Measurements from ENCODE around the gene SKAP2.
A peak's percentile ranks its signal among the peaks of the same experiment; 100 is the strongest.

SKAP2 gene, protein sequence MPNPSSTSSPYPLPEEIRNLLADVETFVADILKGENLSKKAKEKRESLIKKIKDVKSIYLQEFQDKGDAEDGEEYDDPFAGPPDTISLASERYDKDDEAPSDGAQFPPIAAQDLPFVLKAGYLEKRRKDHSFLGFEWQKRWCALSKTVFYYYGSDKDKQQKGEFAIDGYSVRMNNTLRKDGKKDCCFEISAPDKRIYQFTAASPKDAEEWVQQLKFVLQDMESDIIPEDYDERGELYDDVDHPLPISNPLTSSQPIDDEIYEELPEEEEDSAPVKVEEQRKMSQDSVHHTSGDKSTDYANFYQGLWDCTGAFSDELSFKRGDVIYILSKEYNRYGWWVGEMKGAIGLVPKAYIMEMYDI

DNA sequence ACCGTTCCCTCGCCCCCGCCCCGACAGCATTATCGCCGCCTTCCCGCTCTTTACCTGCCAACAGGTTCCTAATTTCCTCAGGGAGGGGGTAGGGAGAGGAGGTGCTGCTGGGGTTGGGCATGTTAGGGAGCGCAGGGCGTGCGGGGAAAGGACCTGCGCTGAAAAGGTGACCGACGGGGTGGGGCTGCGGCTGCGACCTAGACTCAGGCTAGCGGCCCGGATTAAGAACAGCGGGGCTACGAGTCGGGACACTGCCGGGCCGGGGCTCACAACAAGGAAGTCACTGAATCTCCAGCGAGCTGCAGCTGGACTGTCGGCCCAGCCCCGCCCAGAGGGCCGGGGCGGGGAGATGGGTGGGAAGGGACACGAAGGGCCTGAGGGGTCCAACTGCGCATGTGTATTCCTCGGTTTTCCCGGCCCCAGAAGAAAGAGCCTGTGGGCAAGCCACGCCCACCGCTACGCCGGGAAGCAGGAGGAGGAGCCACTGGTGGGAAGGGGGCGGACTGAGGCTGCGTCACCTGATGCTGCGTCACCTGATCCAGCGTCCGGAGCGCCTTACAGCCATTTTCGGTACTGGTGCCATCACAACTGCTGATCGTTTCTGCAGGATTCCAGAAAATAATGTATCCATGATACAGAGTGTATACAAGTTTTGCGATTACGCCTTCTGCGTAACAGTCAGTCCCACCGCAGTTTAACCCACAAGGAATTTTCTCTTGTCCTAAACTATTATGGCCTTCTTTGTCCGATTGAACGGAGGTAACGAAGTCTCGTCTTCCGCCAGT is at the start of gene SKAP2:
Gene SKAP2 (minus strand): TSS at position 282 of the 785 bp plus-strand sequence. CDS start 161 bp downstream, at position 121.
- DNase-seq, result peak; percentile 98
- peak within 1 kb of the TSS; percentile 100 for H3K27ac Mint-ChIP-seq
- H3K36me3 Mint-ChIP-seq, result peaks cover 0 to 8% of the 10 kb centered on the region in 2 donors
- H3K9me3 Mint-ChIP-seq, result peaks cover 0 to 2% of the 10 kb centered on the region in 2 donors
- peak; percentile 90 to 92 for ATAC-seq (replicated peaks)
- peak within 1 kb of the TSS; percentile 95 to 100 for H3K4me3 Mint-ChIP-seq
- H3K4me1 Mint-ChIP-seq, result peaks cover 3 to 18% of the 10 kb centered on the region in 2 donors
- no peaks in the 10 kb centered on the region for H3K27me3 Mint-ChIP-seq

GRCh38 chr7:26912933-26913536 is 48.6 kb upstream of the SKAP2 start:
- no peaks in the 10 kb centered on the region for H3K4me1 Mint-ChIP-seq
- ATAC-seq (replicated peaks) (no peak), DNase-seq (no peak)
- peaks cover 3 to 6% of the 10 kb centered on the region in 2 donors for H3K27me3 Mint-ChIP-seq
- H3K4me3 Mint-ChIP-seq, result no peak overlapping the region
- no peak overlapping the region for H3K27ac Mint-ChIP-seq
- no peaks in the 10 kb centered on the region for H3K9me3 Mint-ChIP-seq
- no peaks in the 10 kb centered on the region for H3K36me3 Mint-ChIP-seq

DNA sequence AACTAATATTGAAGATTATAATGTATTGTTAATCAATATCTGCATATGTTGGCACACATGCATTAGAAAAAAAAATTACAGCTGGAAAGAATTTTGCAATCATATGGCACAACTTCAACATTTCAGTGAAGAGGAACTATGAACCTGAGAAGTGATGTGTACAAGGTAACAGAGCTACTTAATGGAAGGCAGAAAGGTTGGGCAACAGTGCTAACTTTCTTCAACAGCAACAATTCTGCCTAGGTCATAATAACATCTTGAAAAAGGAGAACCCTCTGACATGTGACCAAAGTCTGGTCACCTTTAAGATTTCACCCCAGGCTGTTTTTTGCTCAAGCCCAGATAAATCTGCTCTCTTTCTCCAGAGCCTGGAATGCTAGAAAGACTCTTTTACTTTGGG is 47.9 kb upstream of the SKAP2 start:
- H3K9me3 Mint-ChIP-seq, result no peaks in the 10 kb centered on the region
- no peaks in the 10 kb centered on the region for H3K4me1 Mint-ChIP-seq
- no peaks in the 10 kb centered on the region for H3K36me3 Mint-ChIP-seq
- ATAC-seq (replicated peaks) (no peak), DNase-seq (no peak)
- H3K27ac Mint-ChIP-seq, result no peak overlapping the region
- peaks cover 3 to 6% of the 10 kb centered on the region in 2 donors for H3K27me3 Mint-ChIP-seq
- no peak overlapping the region for H3K4me3 Mint-ChIP-seq

DNA sequence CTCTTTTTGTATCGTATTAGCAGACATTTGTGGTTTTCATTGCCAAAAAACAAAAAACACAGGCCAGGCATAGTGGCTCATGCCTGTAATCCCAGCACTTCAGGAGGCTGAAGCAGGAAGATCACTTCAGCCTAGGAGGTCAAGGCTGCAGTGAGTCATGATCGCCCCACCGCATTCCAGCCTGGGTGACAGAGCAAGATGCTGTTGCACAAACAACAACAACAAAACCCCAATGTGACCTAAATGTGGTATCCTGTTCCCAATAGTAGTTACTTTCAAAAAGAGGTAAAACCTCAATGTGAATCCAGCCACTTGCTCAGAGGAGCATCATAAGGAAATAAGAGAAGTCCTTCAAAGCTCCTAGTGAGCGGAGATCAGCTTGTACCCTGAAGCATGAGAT is 45.8 kb upstream of the SKAP2 start:
- Mint-ChIP-seq H3K4me1 (no peaks in the 10 kb centered on the region), H3K27me3 (peaks cover 6 to 8% of the 10 kb centered on the region in 2 donors)
- DNase-seq, result no peak

DNA sequence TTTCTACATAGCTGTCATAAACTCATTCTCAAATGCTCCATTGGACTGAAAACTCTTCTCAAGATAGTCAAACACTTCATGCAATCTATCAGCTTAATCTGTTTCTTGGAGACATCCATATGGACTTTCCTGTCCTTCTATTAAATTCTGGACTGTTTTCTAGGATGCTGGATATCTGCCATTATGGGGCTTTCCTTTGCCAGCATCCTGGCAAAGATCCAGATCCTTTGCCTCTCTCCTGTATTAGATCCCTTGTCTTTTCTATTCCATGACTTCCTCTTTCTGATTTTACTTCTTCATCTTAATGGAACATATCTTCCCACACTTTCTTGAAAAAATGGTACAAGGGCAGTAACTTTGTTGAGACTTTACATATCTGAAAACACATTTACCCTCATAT is 35.9 kb upstream of the SKAP2 start:
- H3K4me1 Mint-ChIP-seq, result no peaks in the 10 kb centered on the region
- no peak overlapping the region for H3K27ac Mint-ChIP-seq
- no peak overlapping the region for H3K4me3 Mint-ChIP-seq
- peaks cover 13 to 44% of the 10 kb centered on the region in 2 donors for H3K27me3 Mint-ChIP-seq
- no peaks in the 10 kb centered on the region for H3K36me3 Mint-ChIP-seq
- DNase-seq (no peak), ATAC-seq (replicated peaks) (no peak)
- no peaks in the 10 kb centered on the region for H3K9me3 Mint-ChIP-seq

More for the DNA sequence above, 45.8 kb upstream of the SKAP2 start:
- Mint-ChIP-seq H3K27ac (no peak overlapping the region), H3K36me3 (no peaks in the 10 kb centered on the region), H3K4me3 (no peak overlapping the region), H3K9me3 (no peaks in the 10 kb centered on the region)
- ATAC-seq (replicated peaks), result no peak

- no peaks in the 10 kb centered on the region for H3K36me3 Mint-ChIP-seq
- H3K4me3 Mint-ChIP-seq, result no peak overlapping the region
- no peaks in the 10 kb centered on the region for H3K9me3 Mint-ChIP-seq
- ATAC-seq (replicated peaks) (no peak), DNase-seq (no peak)
- no peak overlapping the region for H3K27ac Mint-ChIP-seq
- H3K27me3 Mint-ChIP-seq, result peaks cover 17 to 44% of the 10 kb centered on the region in 2 donors
- H3K4me1 Mint-ChIP-seq, result no peaks in the 10 kb centered on the region
These were observed 35.1 kb upstream of the SKAP2 start for GRCh38 chr7:26899519-26899918.

GRCh38 chr7:26898891-26899290 is 34.5 kb upstream of the SKAP2 start:
- no peak for ATAC-seq (replicated peaks)
- Mint-ChIP-seq H3K27ac (no peak overlapping the region), H3K27me3 (peaks cover 18 to 48% of the 10 kb centered on the region in 2 donors), H3K36me3 (no peaks in the 10 kb centered on the region), H3K9me3 (no peaks in the 10 kb centered on the region), H3K4me1 (no peaks in the 10 kb centered on the region), H3K4me3 (no peak overlapping the region)
- no peak for DNase-seq

DNA sequence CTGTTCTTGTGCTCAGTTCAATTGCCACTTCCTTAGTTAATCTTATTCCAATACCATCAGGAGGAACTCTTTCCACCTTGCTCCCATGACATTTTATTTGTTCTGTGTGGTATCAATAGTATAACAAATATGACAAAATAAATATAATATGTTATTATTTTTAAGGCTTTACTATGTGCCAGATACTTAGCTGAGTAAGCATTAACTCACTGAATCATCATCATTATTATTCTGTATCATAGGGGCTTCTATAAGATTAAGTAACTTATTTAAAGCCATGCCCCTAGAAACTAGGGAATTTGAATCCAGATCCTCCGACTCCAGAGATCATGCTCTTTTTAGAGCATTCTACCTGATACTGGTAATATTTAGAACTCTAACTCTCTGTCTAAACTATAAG is 33.5 kb upstream of the SKAP2 start:
- H3K4me3 Mint-ChIP-seq, result no peak overlapping the region
- peaks cover 22 to 52% of the 10 kb centered on the region in 2 donors for H3K27me3 Mint-ChIP-seq
- H3K4me1 Mint-ChIP-seq, result no peaks in the 10 kb centered on the region
- H3K27ac Mint-ChIP-seq, result no peak overlapping the region
- DNase-seq (no peak), ATAC-seq (replicated peaks) (no peak)
- H3K36me3 Mint-ChIP-seq, result no peaks in the 10 kb centered on the region
- H3K9me3 Mint-ChIP-seq, result no peaks in the 10 kb centered on the region

- ATAC-seq (replicated peaks) (peak in 1 of 2 donors; percentile 20), DNase-seq (no peak)
- Mint-ChIP-seq H3K36me3 (no peaks in the 10 kb centered on the region), H3K27ac (no peak overlapping the region), H3K9me3 (no peaks in the 10 kb centered on the region), H3K4me3 (no peak overlapping the region), H3K4me1 (no peaks in the 10 kb centered on the region), H3K27me3 (peaks cover 9 to 16% of the 10 kb centered on the region in 2 donors)
These were observed 27.3 kb upstream of the SKAP2 start for GRCh38 chr7:26891400-26892350.

- H3K9me3 Mint-ChIP-seq, result peaks cover 18 to 21% of the 10 kb centered on the region in 2 donors
- peaks cover 8 to 13% of the 10 kb centered on the region in 2 donors for H3K27me3 Mint-ChIP-seq
- no peak overlapping the region for H3K4me3 Mint-ChIP-seq
- DNase-seq (no peak), ATAC-seq (replicated peaks) (no peak)
- H3K27ac Mint-ChIP-seq, result no peak overlapping the region
- H3K4me1 Mint-ChIP-seq, result no peaks in the 10 kb centered on the region
- H3K36me3 Mint-ChIP-seq, result peaks cover 7 to 13% of the 10 kb centered on the region in 2 donors
These were observed 16.5 kb upstream of the SKAP2 start for GRCh38 chr7:26880852-26881251.

GRCh38 chr7:26879671-26880070 is 15.3 kb upstream of the SKAP2 start:
- peaks cover 10 to 11% of the 10 kb centered on the region in 2 donors for H3K9me3 Mint-ChIP-seq
- peaks cover 0 to 8% of the 10 kb centered on the region in 2 donors for H3K36me3 Mint-ChIP-seq
- no peak overlapping the region for H3K27ac Mint-ChIP-seq
- DNase-seq (no peak), ATAC-seq (replicated peaks) (no peak)
- H3K27me3 Mint-ChIP-seq, result peaks cover 6 to 8% of the 10 kb centered on the region in 2 donors
- H3K4me1 Mint-ChIP-seq, result no peaks in the 10 kb centered on the region
- no peak overlapping the region for H3K4me3 Mint-ChIP-seq

GRCh38 chr7:26868841-26869495 is 4.6 kb upstream of the SKAP2 start:
- Mint-ChIP-seq H3K36me3 (peaks cover 0 to 7% of the 10 kb centered on the region in 2 donors), H3K4me1 (peaks cover 3 to 12% of the 10 kb centered on the region in 2 donors), H3K9me3 (peaks cover 0 to 2% of the 10 kb centered on the region in 2 donors), H3K27ac (no peak overlapping the region), H3K4me3 (no peak overlapping the region), H3K27me3 (no peaks in the 10 kb centered on the region)
- ATAC-seq (replicated peaks) (no peak), DNase-seq (no peak)

- ATAC-seq (replicated peaks) (peak; percentile 35 to 49), DNase-seq (no peak)
- Mint-ChIP-seq H3K4me3 (peak overlapping the region; percentile 95 to 100), H3K36me3 (peaks cover 0 to 8% of the 10 kb centered on the region in 2 donors), H3K27me3 (no peaks in the 10 kb centered on the region), H3K4me1 (peaks cover 3 to 18% of the 10 kb centered on the region in 2 donors), H3K9me3 (peaks cover 0 to 2% of the 10 kb centered on the region in 2 donors), H3K27ac (peak overlapping the region; percentile 100)
These were observed 651 bp upstream of the SKAP2 start for GRCh38 chr7:26865094-26865388.

Measured in stimulated activated naive B cell treated with anti-CD40 and anti-IgM and Interleukin-4, amounts not matched to agents 10 μg/mL and 1 μg/mL and 100 μg/mL, for 72 hours (primary cell).